ENCODE measurements around the gene ACTR6. TPM values are rescaled to one million over a fixed set of nuclear protein-coding genes. Genes with fewer than 3 reads are reported as not detected.
"Not testable (repeated sequence)": the region's sequence is repeated elsewhere in the genome, so short reads cannot be mapped to it uniquely, and the experiment has no call there.

The ACTR6 gene
- total RNA-seq, 1 donor from 2014 or later, result 25.0 TPM

- DNase-seq, result no peak
Measured at GRCh38 chr12:100221523-100221922, 20.9 kb downstream of the ACTR6 start.

GRCh38 chr12:100222173-100222572 lies 21.6 kb downstream of the ACTR6 start:
- not testable (repeated sequence) for DNase-seq

- no peak for DNase-seq
Measured at GRCh38 chr12:100225491-100225890, 24.9 kb downstream of the ACTR6 start.

GRCh38 chr12:100229036-100229635 lies 28.5 kb downstream of the ACTR6 start:
- no peak for DNase-seq

GRCh38 chr12:100229876-100230275 lies 29.3 kb downstream of the ACTR6 start:
- no peak for DNase-seq

GRCh38 chr12:100231873-100232272 lies 31.3 kb downstream of the ACTR6 start:
- not testable (repeated sequence) for DNase-seq

GRCh38 chr12:100234166-100234565 lies 33.6 kb downstream of the ACTR6 start:
- DNase-seq, result no peak

GRCh38 chr12:100234591-100235304 lies 34.1 kb downstream of the ACTR6 start:
- peak; percentile 65 for DNase-seq

GRCh38 chr12:100238801-100239200 lies 38.2 kb downstream of the ACTR6 start:
- DNase-seq, result no peak

- DNase-seq, result no peak
Measured at GRCh38 chr12:100239589-100239988, 39.0 kb downstream of the ACTR6 start.

- no peak for DNase-seq
Measured at GRCh38 chr12:100243137-100243536, 42.5 kb downstream of the ACTR6 start.

- DNase-seq, result no peak
Measured at GRCh38 chr12:100247765-100248164, 47.1 kb downstream of the ACTR6 start.

- no peak for DNase-seq
Measured at GRCh38 chr12:100248886-100249285, 48.3 kb downstream of the ACTR6 start.

GRCh38 chr12:100249941-100250340 lies 49.3 kb downstream of the ACTR6 start:
- DNase-seq, result no peak

GRCh38 chr12:100251917-100252316 lies 51.3 kb downstream of the ACTR6 start:
- DNase-seq, result no peak

- DNase-seq, result no peak
Measured at GRCh38 chr12:100253437-100253836, 52.8 kb downstream of the ACTR6 start.

- no peak for DNase-seq
Measured at GRCh38 chr12:100254876-100255275, 54.3 kb downstream of the ACTR6 start.

- no peak for DNase-seq
Measured at GRCh38 chr12:100258127-100258526, 57.5 kb downstream of the ACTR6 start.

GRCh38 chr12:100263131-100263530 lies 62.5 kb downstream of the ACTR6 start:
- DNase-seq, result no peak

GRCh38 chr12:100265107-100265506 lies 64.5 kb downstream of the ACTR6 start:
- not testable (repeated sequence) for DNase-seq

GRCh38 chr12:100265732-100266584 lies 65.3 kb downstream of the ACTR6 start:
- peak; percentile 10 for DNase-seq

GRCh38 chr12:100266585-100266834 lies 65.9 kb downstream of the ACTR6 start:
- peak; percentile 51 for DNase-seq

GRCh38 chr12:100266835-100267602 lies 66.4 kb downstream of the ACTR6 start, which contains the start of the genes DEPDC4 and SCYL2:
Gene DEPDC4, minus strand, starts transcription at chr12:100267079. Its CDS starts 3 bp downstream, at chr12:100267076.
Gene SCYL2, plus strand, starts transcription at chr12:100267177. Its CDS starts 15,794 bp downstream, at chr12:100282971.
- peak; percentile 96 for DNase-seq
